Posterior vena cava (tissue), 2 donors: ENCODE results near the gene C5AR1. TPM values are rescaled to one million over a fixed set of nuclear protein-coding genes. Genes with fewer than 3 reads are reported as not detected.
"Not testable (repeated sequence)": the region's sequence is repeated elsewhere in the genome, so short reads cannot be mapped to it uniquely, and the experiment has no call there.

ENCODE experiments used
- DNase-seq: peaks from one replicate; pipeline ENCODE4 v3.0.0-alpha.2; 2020; ENCODE audit warnings: low spot score
- intact Hi-C, 2 donors: fragments of 100-400 bp; cut with DNase I; formaldehyde crosslinking; loops; one replicate each; pipeline versions ENCODE4 v1.14.1 to v1.14.2; 2022 to 2023
- total RNA-seq, 2 donors: library from RNA; stranded (reverse); fragmentation: NEBNext Ultra II Directional; extraction: Animal tissue kit (Norgen Biotek cat#: 25700); gene quantifications; one replicate each; pipeline ENCODE4 v1.2.1, GENCODE V29; 2021
- donor health status: DM: yes; HTN: yes; CAD: no.
- donor health status: DM: yes; HTN: yes; CAD: no.

The C5AR1 gene
- total RNA-seq, 2 donors from 2014 or later = 30.6 to 33.4 TPM

- no peak for DNase-seq
- intact Hi-C loops = no loop called here
These were observed 42.4 kb downstream of the C5AR1 start for GRCh38 chr19:47352095-47352494.

GRCh38 chr19:47353307-47353712 lies 43.6 kb downstream of the C5AR1 start:
- intact Hi-C loops = no loop called here
- DNase-seq = no peak

GRCh38 chr19:47356900-47357299 lies 47.2 kb downstream of the C5AR1 start:
- no peak for DNase-seq
- intact Hi-C loops = no loop called here

GRCh38 chr19:47357788-47358680 lies 48.4 kb downstream of the C5AR1 start:
- intact Hi-C loops = no loop called here
- DNase-seq = no peak

GRCh38 chr19:47358936-47359335 lies 49.3 kb downstream of the C5AR1 start:
- intact Hi-C loops = no loop called here
- DNase-seq = no peak

GRCh38 chr19:47362321-47362720 lies 52.7 kb downstream of the C5AR1 start:
- no peak for DNase-seq
- intact Hi-C loops = no loop called here

- DNase-seq = no peak
- intact Hi-C loops = no loop called here
These were observed 54.3 kb downstream of the C5AR1 start for GRCh38 chr19:47363758-47364531.

GRCh38 chr19:47365455-47365854 lies 55.8 kb downstream of the C5AR1 start:
- DNase-seq, intact Hi-C loops: not testable (repeated sequence)

- no peak for DNase-seq
- intact Hi-C loops = no loop called here
These were observed 60.5 kb downstream of the C5AR1 start for GRCh38 chr19:47370045-47370611.

- intact Hi-C loops = no loop called here
- DNase-seq = no peak
These were observed 61.6 kb downstream of the C5AR1 start for GRCh38 chr19:47371261-47371660.

Other genes starting within 250 kb of the C5AR1 start
- 10 to 100 TPM; 33.6 to 39.5 TPM for gene ZC3H4, start 196.1 kb upstream of the C5AR1 start, total RNA-seq
- 10 to 100 TPM; 55.9 to 57.4 TPM for gene SAE1, start 179.0 kb upstream of the C5AR1 start, total RNA-seq
- gene BBC3, start 78.7 kb upstream of the C5AR1 start, total RNA-seq = 1 to 10 TPM; 3.7 to 4.2 TPM
- gene CCDC9, start 53.3 kb upstream of the C5AR1 start, total RNA-seq = 10 to 100 TPM; 31.6 to 33.5 TPM
- 10 to 100 TPM; 28.2 to 38.6 TPM for gene INAFM1, start 35.0 kb upstream of the C5AR1 start, total RNA-seq
- gene C5AR2, start 22.3 kb downstream of the C5AR1 start, total RNA-seq = 1 to 10 TPM; 2.7 to 8.2 TPM
- 1 to 10 TPM; 7.7 to 7.9 TPM for gene DHX34, start 39.5 kb downstream of the C5AR1 start, total RNA-seq
- 10 to 100 TPM; 24.3 to 26.0 TPM for gene MEIS3, start 109.7 kb downstream of the C5AR1 start, total RNA-seq
- under 1 TPM; 0.56 to 0.67 TPM for gene SLC8A2, start 162.0 kb downstream of the C5AR1 start, total RNA-seq
- gene KPTN, start 174.4 kb downstream of the C5AR1 start, total RNA-seq = 1 to 10 TPM; 6.5 to 7.9 TPM
- 10 to 100 TPM; 75.8 to 83.8 TPM for gene NAPA, start 205.2 kb downstream of the C5AR1 start, total RNA-seq